Measurements from ENCODE around the gene GPD1L. TPM values are rescaled to one million over a fixed set of nuclear protein-coding genes. Genes with fewer than 3 reads are reported as not detected.
"Not testable (repeated sequence)": the region's sequence is repeated elsewhere in the genome, so short reads cannot be mapped to it uniquely, and the experiment has no call there.

GPD1L gene
- total RNA-seq (10 to 100 TPM; 22.7 to 32.5 TPM), polyA plus RNA-seq (10 to 100 TPM; 20.6 to 24.3 TPM)

GRCh38 chr3:32106132-32106928, at the start of gene GPD1L:
Gene GPD1L, plus strand, starts transcription at chr3:32106620. Its CDS starts 92 bp downstream, at chr3:32106712.
- ChIA-PET CTCF (ENCODE audit: partially characterized antibody) (interaction anchor here (0.9 to 1.5 kb wide), 3 partner anchors 8 to 134 kb away, joined by 3 to 10 read pairs (median 4); no protein-coding TSS in a partner anchor), POLR2A (ENCODE audit: partially characterized antibody) (interaction anchor here (1.2 to 1.9 kb wide), 5 partner anchors 8 to 1500 kb away, joined by 3 to 34 read pairs (median 4); partner anchors contain the start of genes STT3B and TGFBR2)
- peaks cover 33% of the 10 kb centered on the region for H3K4me1 ChIP-seq (ENCODE audit: insufficient read depth, low read length)
- H3K27ac Mint-ChIP-seq, result peak within 1 kb of the TSS; percentile 75 to 95 (median 91)
- H3K4me3 ChIP-seq (ENCODE audit: low read length in 2 of 2), result peak within 1 kb of the TSS; percentile 12 to 87
- no peaks in the 10 kb centered on the region for H3K27me3 ChIP-seq (ENCODE audit: insufficient read depth, low read length)
- H3K9me3 Mint-ChIP-seq, result peaks cover 0 to 23% (median 8%) of the 10 kb centered on the region in 8 donors
- no peaks in the 10 kb centered on the region for H3K27me3 Mint-ChIP-seq
- H3K9me3 ChIP-seq (ENCODE audit: control insufficient read depth in 1 of 2, low read length in 2 of 2), result peaks cover 0 to 5% of the 10 kb centered on the region in 2 donors
- DNase-seq, result peak; percentile 88 to 91 (median 90)
- peaks cover 25 to 48% (median 35%) of the 10 kb centered on the region in 4 donors for H3K4me1 Mint-ChIP-seq
- no peaks in the 10 kb centered on the region for H3K36me3 ChIP-seq (ENCODE audit: insufficient read depth, low read length)
- H3K36me3 Mint-ChIP-seq, result peaks cover 8 to 15% of the 10 kb centered on the region in 2 donors
- intact Hi-C loops (cut with micrococcal nuclease), result loop anchor here (1.0 to 5.0 kb wide), 5 partner anchors 8 to 1334 kb away; partner anchors contain the start of genes DYNC1LI1 and UBP1
- H3K27ac ChIP-seq (ENCODE audit: low read depth, low read length), result peak within 1 kb of the TSS; percentile 61
- H3K4me3 Mint-ChIP-seq, result peak within 1 kb of the TSS; percentile 94 to 98 (median 97)

GRCh38 chr3:32058465-32058864, 48.0 kb upstream of the GPD1L start:
- H3K36me3 Mint-ChIP-seq; H3K4me1 ChIP-seq (ENCODE audit: insufficient read depth, low read length); H3K27ac Mint-ChIP-seq; H3K27me3 Mint-ChIP-seq; H3K36me3 ChIP-seq (ENCODE audit: insufficient read depth, low read length); POLR2A ChIA-PET (ENCODE audit: partially characterized antibody); H3K4me3 Mint-ChIP-seq; CTCF ChIA-PET (ENCODE audit: partially characterized antibody); H3K9me3 Mint-ChIP-seq; H3K4me1 Mint-ChIP-seq; DNase-seq; H3K27ac ChIP-seq (ENCODE audit: low read depth, low read length); H3K27me3 ChIP-seq (ENCODE audit: insufficient read depth, low read length); H3K4me3 ChIP-seq (ENCODE audit: low read length in 2 of 2); H3K9me3 ChIP-seq (ENCODE audit: control insufficient read depth in 1 of 2, low read length in 2 of 2); intact Hi-C loops (cut with micrococcal nuclease): not testable (repeated sequence)

- H3K27ac ChIP-seq (ENCODE audit: low read depth, low read length), result no peak overlapping the region
- H3K4me3 ChIP-seq (ENCODE audit: low read length in 2 of 2), result no peak overlapping the region
- no peaks in the 10 kb centered on the region for H3K9me3 ChIP-seq (ENCODE audit: control insufficient read depth in 1 of 2, low read length in 2 of 2)
- DNase-seq, result no peak
- CTCF ChIA-PET (ENCODE audit: partially characterized antibody), result interaction anchor here (0.6 to 1.2 kb wide), 2 partner anchors 81 to 658 kb away, joined by 3 to 5 read pairs; no protein-coding TSS in a partner anchor
- POLR2A ChIA-PET (ENCODE audit: partially characterized antibody), result no interaction called here
- no peak overlapping the region for H3K27ac Mint-ChIP-seq
- intact Hi-C loops (cut with micrococcal nuclease), result no loop called here
- no peaks in the 10 kb centered on the region for H3K27me3 ChIP-seq (ENCODE audit: insufficient read depth, low read length)
- no peaks in the 10 kb centered on the region for H3K4me1 ChIP-seq (ENCODE audit: insufficient read depth, low read length)
- no peaks in the 10 kb centered on the region for H3K9me3 Mint-ChIP-seq
- H3K36me3 Mint-ChIP-seq, result no peaks in the 10 kb centered on the region
- H3K36me3 ChIP-seq (ENCODE audit: insufficient read depth, low read length), result no peaks in the 10 kb centered on the region
- H3K27me3 Mint-ChIP-seq, result peaks cover 0 to 5% of the 10 kb centered on the region in 2 donors
- no peak overlapping the region for H3K4me3 Mint-ChIP-seq
- H3K4me1 Mint-ChIP-seq, result peaks cover 0 to 2% (median 0%) of the 10 kb centered on the region in 4 donors
These were observed 43.4 kb upstream of the GPD1L start for GRCh38 chr3:32062950-32063582.

GRCh38 chr3:32066686-32067085, 39.7 kb upstream of the GPD1L start:
- POLR2A ChIA-PET (ENCODE audit: partially characterized antibody), result no interaction called here
- CTCF ChIA-PET (ENCODE audit: partially characterized antibody), result no interaction called here
- H3K27me3 Mint-ChIP-seq, result peaks cover 0 to 2% of the 10 kb centered on the region in 2 donors
- peaks cover 0 to 2% (median 0%) of the 10 kb centered on the region in 4 donors for H3K4me1 Mint-ChIP-seq
- no peaks in the 10 kb centered on the region for H3K9me3 ChIP-seq (ENCODE audit: control insufficient read depth in 1 of 2, low read length in 2 of 2)
- no peaks in the 10 kb centered on the region for H3K4me1 ChIP-seq (ENCODE audit: insufficient read depth, low read length)
- no peak overlapping the region for H3K27ac ChIP-seq (ENCODE audit: low read depth, low read length)
- no peaks in the 10 kb centered on the region for H3K36me3 ChIP-seq (ENCODE audit: insufficient read depth, low read length)
- no peak overlapping the region for H3K4me3 Mint-ChIP-seq
- peak overlapping the region in 1 of 7 donors; percentile 44 for H3K27ac Mint-ChIP-seq
- H3K27me3 ChIP-seq (ENCODE audit: insufficient read depth, low read length), result no peaks in the 10 kb centered on the region
- H3K9me3 Mint-ChIP-seq, result no peaks in the 10 kb centered on the region
- no peak for DNase-seq
- no peak overlapping the region for H3K4me3 ChIP-seq (ENCODE audit: low read length in 2 of 2)
- intact Hi-C loops (cut with micrococcal nuclease), result no loop called here
- no peaks in the 10 kb centered on the region for H3K36me3 Mint-ChIP-seq

DNA sequence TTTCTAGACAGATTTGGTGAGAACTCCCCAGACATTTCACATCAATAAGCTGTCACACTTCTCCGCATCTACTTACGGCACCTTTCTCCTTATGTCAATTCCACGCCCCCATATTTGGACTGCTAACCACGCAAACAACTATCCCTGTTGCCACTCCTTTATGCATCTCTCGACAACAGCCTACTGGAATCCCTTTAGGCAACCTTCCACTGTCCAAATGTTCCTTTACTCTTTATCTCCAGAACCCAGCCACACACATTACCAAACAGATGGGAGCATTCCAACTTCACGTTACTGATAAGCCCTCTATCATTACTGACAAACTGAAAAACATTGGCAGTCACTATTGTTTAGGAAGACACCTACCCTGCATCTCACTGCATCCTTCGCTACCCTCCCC, 32.2 kb upstream of the GPD1L start:
- DNase-seq; H3K9me3 Mint-ChIP-seq; POLR2A ChIA-PET (ENCODE audit: partially characterized antibody); H3K27me3 Mint-ChIP-seq; H3K4me3 ChIP-seq (ENCODE audit: low read length in 2 of 2); H3K27me3 ChIP-seq (ENCODE audit: insufficient read depth, low read length); H3K27ac Mint-ChIP-seq; H3K4me3 Mint-ChIP-seq; H3K4me1 Mint-ChIP-seq; H3K36me3 ChIP-seq (ENCODE audit: insufficient read depth, low read length); CTCF ChIA-PET (ENCODE audit: partially characterized antibody); H3K4me1 ChIP-seq (ENCODE audit: insufficient read depth, low read length); H3K27ac ChIP-seq (ENCODE audit: low read depth, low read length); H3K9me3 ChIP-seq (ENCODE audit: control insufficient read depth in 1 of 2, low read length in 2 of 2); H3K36me3 Mint-ChIP-seq; intact Hi-C loops (cut with micrococcal nuclease): not testable (repeated sequence)

DNA sequence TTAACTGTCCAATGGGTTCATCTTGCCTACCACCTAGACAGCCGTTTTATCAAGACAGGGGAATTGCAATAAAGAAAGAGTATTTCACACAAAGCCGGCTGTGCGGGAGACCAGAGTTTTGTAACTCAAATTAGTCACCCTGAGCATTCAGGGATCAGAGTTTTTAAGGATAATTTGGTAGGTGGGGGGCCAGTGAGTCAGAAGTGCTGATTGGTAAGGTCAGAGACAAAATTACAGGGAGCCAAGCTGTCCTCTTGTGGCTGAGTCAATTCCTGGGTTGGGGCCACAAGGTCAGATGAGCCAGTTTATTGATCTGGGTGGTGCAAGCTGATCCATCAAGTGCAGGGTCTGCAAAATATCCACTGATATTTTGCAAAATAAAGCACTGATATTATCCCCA, 29.9 kb upstream of the GPD1L start:
- H3K4me3 Mint-ChIP-seq, result no peak overlapping the region
- Histone ChIP-seq H3K4me3 (ENCODE audit: low read length in 2 of 2) (no peak overlapping the region), H3K36me3 (ENCODE audit: insufficient read depth, low read length) (no peaks in the 10 kb centered on the region), H3K27me3 (ENCODE audit: insufficient read depth, low read length) (no peaks in the 10 kb centered on the region), H3K4me1 (ENCODE audit: insufficient read depth, low read length) (no peaks in the 10 kb centered on the region), H3K9me3 (ENCODE audit: control insufficient read depth in 1 of 2, low read length in 2 of 2) (no peaks in the 10 kb centered on the region), H3K27ac (ENCODE audit: low read depth, low read length) (no peak overlapping the region)
- POLR2A ChIA-PET (ENCODE audit: partially characterized antibody), result no interaction called here
- intact Hi-C loops (cut with micrococcal nuclease), result no loop called here
- H3K27ac Mint-ChIP-seq, result no peak overlapping the region
- H3K36me3 Mint-ChIP-seq, result no peaks in the 10 kb centered on the region
- DNase-seq, result no peak
- no peaks in the 10 kb centered on the region for H3K9me3 Mint-ChIP-seq
- H3K4me1 Mint-ChIP-seq, result no peaks in the 10 kb centered on the region
- peaks cover 3 to 9% of the 10 kb centered on the region in 2 donors for H3K27me3 Mint-ChIP-seq
- CTCF ChIA-PET (ENCODE audit: partially characterized antibody), result no interaction called here

DNA sequence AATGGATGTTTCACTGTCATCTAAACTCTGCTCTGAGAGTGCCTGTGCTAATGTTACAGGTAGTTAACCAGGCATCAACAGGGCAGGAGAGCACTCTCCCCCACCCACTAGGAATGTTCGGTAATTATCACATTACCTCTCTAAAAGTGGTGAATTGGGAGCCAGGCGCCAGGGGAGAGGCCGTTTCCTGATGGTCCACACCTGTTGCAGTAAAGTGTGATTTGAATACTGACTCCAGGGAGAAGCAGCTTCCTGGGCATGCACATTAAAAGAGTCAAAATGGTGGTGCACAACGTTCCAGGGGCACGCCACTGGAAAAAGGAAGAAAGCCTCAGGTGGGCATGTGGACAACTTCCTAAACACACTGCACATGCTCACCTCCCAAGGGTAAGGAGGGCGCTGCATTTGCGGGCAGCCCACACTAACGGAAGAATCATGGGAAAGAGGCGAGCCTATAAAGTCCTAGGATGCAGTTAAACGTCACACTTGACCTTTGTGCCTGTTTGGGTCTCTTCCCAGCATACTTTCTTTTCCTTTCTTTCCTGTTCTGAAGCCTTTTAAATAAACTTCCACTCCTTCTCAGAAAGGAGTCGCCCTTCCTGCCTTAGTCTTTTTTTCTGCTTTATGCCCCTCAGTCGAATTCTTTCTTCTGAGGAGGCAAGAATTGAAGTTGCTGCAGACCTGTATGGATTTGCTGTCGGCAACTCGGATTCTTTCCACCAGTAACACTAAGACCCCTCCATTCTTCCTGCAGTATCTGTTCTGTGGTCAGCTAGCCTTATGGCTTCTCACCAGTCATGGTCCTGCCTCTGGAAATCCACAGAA, 28.9 kb upstream of the GPD1L start:
- Histone ChIP-seq H3K36me3 (ENCODE audit: insufficient read depth, low read length) (no peaks in the 10 kb centered on the region), H3K4me3 (ENCODE audit: low read length in 2 of 2) (no peak overlapping the region), H3K4me1 (ENCODE audit: insufficient read depth, low read length) (no peaks in the 10 kb centered on the region), H3K9me3 (ENCODE audit: control insufficient read depth in 1 of 2, low read length in 2 of 2) (no peaks in the 10 kb centered on the region), H3K27ac (ENCODE audit: low read depth, low read length) (no peak overlapping the region), H3K27me3 (ENCODE audit: insufficient read depth, low read length) (no peaks in the 10 kb centered on the region)
- POLR2A ChIA-PET (ENCODE audit: partially characterized antibody), result no interaction called here
- no peaks in the 10 kb centered on the region for H3K36me3 Mint-ChIP-seq
- intact Hi-C loops (cut with micrococcal nuclease), result no loop called here
- no peaks in the 10 kb centered on the region for H3K4me1 Mint-ChIP-seq
- no peak overlapping the region for H3K27ac Mint-ChIP-seq
- H3K27me3 Mint-ChIP-seq, result peaks cover 3 to 11% of the 10 kb centered on the region in 2 donors
- DNase-seq, result no peak
- H3K4me3 Mint-ChIP-seq, result no peak overlapping the region
- H3K9me3 Mint-ChIP-seq, result no peaks in the 10 kb centered on the region
- CTCF ChIA-PET (ENCODE audit: partially characterized antibody), result no interaction called here

Data from CD4-positive, alpha-beta memory T cell (primary cell).